Measurements from ENCODE around the gene LRRC3. TPM values are rescaled to one million over a fixed set of nuclear protein-coding genes. Genes with fewer than 3 reads are reported as not detected.

Gene LRRC3
- total and polyA plus RNA-seq, 2 of the 4 experiments (the other 2 are of a cell fraction) = under 0.01 to 0.38 TPM

DNA sequence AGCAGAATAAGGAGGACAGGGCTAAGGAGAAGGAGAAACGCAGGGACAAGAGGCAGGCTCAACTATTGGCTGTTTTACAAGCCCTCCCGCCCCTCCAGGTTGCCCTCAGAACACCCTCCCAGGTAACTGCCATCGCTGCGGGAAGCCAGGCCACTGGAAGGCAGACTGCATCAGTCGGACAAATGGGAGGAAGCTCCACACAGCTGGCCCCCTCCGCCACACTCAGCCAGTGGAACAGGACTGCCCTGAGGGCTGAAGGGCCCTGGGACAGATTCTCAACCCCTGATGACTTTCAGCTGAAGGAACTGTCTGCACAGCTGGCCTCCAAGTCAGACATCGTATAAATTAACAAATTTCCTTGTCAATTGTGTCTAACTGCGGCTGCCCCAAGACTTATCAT, 21.8 kb downstream of the LRRC3 start:
- WGBS, 2 experiments (ENCODE audit: extremely low coverage in 2 of 2, insufficient read length in 1 of 2) = no CpG with 5 or more reads among the region's 8 CpGs
- in situ Hi-C loops (cut with MboI; ENCODE audit: low sequenced_read_pairs) (no loop called here), dilution Hi-C loops (cut with HindIII; ENCODE audit: low sequenced_read_pairs, unreplicated experiment) (no loop called here), intact Hi-C loops (cut with micrococcal nuclease) (no loop called here)
- no peak overlapping the region for H3K4me2 ChIP-seq (ENCODE audit: low read depth, low read length)
- BruUV-seq (replicated peaks) = no TSS peak
- no peak overlapping the region for H2AK9ac ChIP-seq (replicated peaks; ENCODE audit: low read depth, low read length, poor library complexity)
- no peaks in the 10 kb centered on the region for H3K4me1 ChIP-seq (ENCODE audit: control insufficient read depth, insufficient read depth, low read length)
- no peaks in the 10 kb centered on the region for H3K79me1 ChIP-seq (ENCODE audit: low read depth in 1 of 2, low read length in 2 of 2)
- H2AFZ ChIP-seq (replicated peaks; ENCODE audit: low read length, poor library complexity) = no peak overlapping the region
- H4K91ac ChIP-seq (ENCODE audit: insufficient read depth, low read depth, low read length) = no peak overlapping the region
- no peaks in the 10 kb centered on the region for H3K9me3 ChIP-seq (ENCODE audit: control insufficient read depth, insufficient read depth, low read length)
- TF ChIP-seq MAFK (IDR thresholded peaks at IDR 0.05; ENCODE audit: low read depth, low read length) (no peak), RCOR1 (IDR thresholded peaks at IDR 0.05; ENCODE audit: insufficient replicate concordance, low read length) (no peak), CHD1 (IDR thresholded peaks at IDR 0.05; ENCODE audit: low read depth, low read length) (no peak), MAZ (IDR thresholded peaks at IDR 0.05; ENCODE audit: borderline replicate concordance, low read depth, low read length) (no peak), RFX5 (IDR thresholded peaks at IDR 0.05; ENCODE audit: low read depth, low read length) (no peak), FOS (IDR thresholded peaks at IDR 0.05; ENCODE audit: low read depth, low read length) (no peak)
- H3K9me1 ChIP-seq (ENCODE audit: insufficient read depth, low read length) = no peaks in the 10 kb centered on the region
- H3K27ac ChIP-seq (ENCODE audit: insufficient read depth, low read length) = no peak overlapping the region
- no peaks in the 10 kb centered on the region for H4K20me1 ChIP-seq (ENCODE audit: insufficient read depth, low read length)
- H3K56ac ChIP-seq (ENCODE audit: extremely low read depth, insufficient read depth, low read length) = no peak overlapping the region
- no peaks in the 10 kb centered on the region for H3K36me3 ChIP-seq (ENCODE audit: control insufficient read depth, insufficient read depth, low read length)
- no peak overlapping the region for H2BK15ac ChIP-seq (ENCODE audit: low read depth, low read length)
- no peak overlapping the region for H2BK5ac ChIP-seq (ENCODE audit: low read depth, low read length, poor library complexity, severe bottlenecking)
- no peak overlapping the region for H3K23ac ChIP-seq (ENCODE audit: low read depth, low read length)
- CTCF ChIA-PET = interaction anchor here (0.6 kb wide), 1 partner anchor 629 kb away, joined by 3 read pairs; no protein-coding TSS in a partner anchor
- no peak overlapping the region for H3K9ac ChIP-seq (ENCODE audit: low read depth, low read length)
- no peak overlapping the region for H2BK120ac ChIP-seq (ENCODE audit: low read depth, low read length)
- H4K8ac ChIP-seq (ENCODE audit: low read depth in 2 of 2, low read length in 2 of 2) = no peak overlapping the region
- no peak overlapping the region for H3K18ac ChIP-seq (ENCODE audit: low read depth, low read length)
- no peak overlapping the region for H3K4me3 ChIP-seq (ENCODE audit: insufficient read depth, low read depth, low read length)
- H3K4ac ChIP-seq (ENCODE audit: low read depth, low read length) = no peak overlapping the region
- H3K27me3 ChIP-seq (ENCODE audit: control insufficient read depth, insufficient read depth, low read length) = peaks cover 8% of the 10 kb centered on the region
- POLR2A ChIA-PET (ENCODE audit: unreplicated experiment) = no interaction called here
- no peak overlapping the region for H4K5ac ChIP-seq (ENCODE audit: low read depth, low read length)
- H3K14ac ChIP-seq (replicated peaks; ENCODE audit: low read depth, low read length) = no peak overlapping the region
- no peak overlapping the region for H2AK5ac ChIP-seq (ENCODE audit: low read depth, low read length)
- ATAC-seq (ENCODE audit: low read depth) (no peak), DNase-seq (no peak)
- no peak overlapping the region for H2BK20ac ChIP-seq (ENCODE audit: low read depth, low read length)

Measured in IMR-90 (cell line).